Stimulated activated CD4-positive, alpha-beta T cell treated with anti-CD3 and anti-CD28 coated beads, Interleukin-4, amount 100 ng/mL, for 48 hours (primary cell): Measurements from ENCODE around the gene SLC12A7.

Experiments used
- DNase-seq, 2 donors: peaks; one replicate each; pipeline ENCODE4 v3.0.0-alpha.2; 2020; ENCODE audit warnings: low read depth in 2 of 2

SLC12A7 gene

DNA sequence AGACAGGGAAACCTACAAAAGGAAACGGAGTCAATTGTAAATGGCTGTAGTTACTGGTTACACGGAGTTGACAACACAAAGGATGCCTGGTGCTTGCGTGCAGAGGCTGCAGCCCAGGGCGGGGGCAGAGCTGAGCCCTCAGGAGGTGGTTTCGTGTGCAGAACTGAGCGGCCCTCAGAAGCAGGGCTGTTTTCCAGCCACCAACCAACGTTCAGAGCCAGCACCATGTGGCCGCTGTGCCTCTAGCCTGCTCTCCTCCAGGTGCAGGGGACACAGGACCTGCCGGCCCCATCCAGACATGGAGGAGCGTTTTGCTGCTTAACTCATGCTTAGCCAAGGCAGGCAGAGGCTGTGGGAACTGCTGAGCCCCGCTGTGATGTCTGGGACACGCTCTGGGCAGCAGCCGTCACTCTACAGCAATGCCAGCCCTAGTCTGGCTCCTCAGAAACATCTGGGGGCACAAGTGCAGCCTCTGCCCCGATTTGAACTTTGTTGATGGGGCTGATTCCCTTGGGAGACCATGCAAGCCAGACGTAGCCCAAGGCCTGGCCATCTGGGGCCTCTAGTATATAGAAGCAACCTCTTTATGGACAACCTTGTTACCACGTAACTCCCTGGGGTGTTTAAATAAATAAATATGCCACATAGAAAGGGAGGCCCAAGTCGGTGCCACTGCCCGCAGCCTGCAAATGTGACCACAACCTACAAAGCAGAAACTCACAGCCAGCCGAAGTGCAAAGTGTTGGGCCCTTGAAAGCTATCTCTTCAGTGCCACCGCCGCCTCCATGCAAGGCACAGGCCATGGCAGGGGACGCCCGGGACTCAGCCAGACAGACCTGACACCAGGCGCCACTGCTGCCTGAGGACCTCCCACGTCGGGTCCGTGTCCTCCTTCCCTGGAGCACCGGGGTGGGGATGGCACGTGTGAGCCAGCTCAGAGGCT lies 61.2 kb downstream of the SLC12A7 start:
- no peak for DNase-seq

DNA sequence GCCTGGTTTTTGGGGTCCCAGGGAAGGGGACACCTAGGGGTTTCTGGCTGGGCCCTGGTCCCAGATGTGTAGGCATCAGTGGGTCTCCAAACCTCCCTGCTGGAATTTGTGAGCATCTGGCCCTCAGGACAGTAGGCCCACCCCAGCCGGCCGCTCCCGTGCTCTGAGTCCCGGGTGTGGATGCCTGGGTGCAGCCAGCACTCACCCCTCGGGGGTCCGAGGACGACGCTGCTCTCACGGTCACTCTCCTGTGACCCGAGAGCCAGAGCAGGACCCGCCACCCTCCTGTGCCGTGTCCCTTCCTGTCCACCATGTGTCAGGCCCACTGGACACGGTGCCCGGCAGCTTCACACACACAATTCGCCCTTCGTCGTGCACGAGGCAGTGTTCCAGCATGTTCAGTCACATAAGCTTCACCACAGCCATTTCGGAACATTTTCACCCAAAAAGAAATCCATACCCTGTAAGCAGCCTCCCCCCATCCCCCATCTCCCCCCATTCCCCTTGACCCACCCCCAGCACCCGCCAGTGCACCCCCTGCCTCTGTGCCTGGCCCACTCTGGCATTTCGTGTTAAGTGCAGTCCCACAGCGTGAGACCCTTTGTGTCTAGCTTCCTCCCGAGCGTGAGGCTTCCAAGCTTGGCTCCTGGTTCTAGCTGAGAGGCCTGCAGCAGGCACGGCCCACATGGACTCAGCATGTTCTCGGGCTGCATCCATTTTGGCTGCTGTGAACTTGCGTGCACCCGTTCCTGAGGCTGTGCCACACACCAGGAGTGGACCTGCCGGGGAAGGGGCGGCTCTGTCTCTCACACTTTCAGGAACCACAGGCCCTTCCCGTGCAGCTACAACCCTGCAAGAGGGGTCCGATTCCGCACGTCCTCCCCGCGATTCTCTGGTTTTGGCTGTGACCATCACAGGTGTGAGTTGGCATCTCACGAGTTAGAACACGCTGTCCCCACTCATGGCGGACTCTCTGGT lies 62.7 kb downstream of the SLC12A7 start:
- DNase-seq: no peak

DNA sequence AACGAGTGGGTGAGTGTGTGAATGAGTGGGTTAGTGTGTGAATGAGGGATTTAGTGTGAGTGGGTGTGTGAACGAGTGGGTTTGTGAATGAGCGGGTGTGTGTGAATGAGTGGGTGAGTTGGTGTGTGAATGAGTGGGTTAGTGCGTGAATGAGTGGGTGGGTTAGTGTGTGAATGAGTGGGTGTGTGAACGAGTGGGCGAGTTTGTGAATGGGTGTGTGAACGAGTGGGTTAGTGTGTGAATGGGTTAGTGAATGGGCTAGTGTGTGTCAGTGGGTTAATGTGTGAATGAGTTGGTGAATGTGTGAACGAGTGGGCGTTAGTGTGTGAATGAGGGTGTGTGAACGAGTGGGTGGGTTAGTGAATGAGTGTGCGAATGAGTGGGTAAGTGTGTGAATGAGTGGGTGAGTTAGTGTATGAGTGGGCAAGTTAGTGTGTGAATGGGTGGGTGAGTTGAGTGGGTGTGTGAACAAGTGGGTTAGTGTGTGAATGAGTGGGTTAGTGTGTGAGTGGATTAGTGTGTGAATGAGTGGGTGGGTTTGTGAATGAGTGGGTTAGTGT lies 63.6 kb downstream of the SLC12A7 start:
- DNase-seq: no peak

DNA sequence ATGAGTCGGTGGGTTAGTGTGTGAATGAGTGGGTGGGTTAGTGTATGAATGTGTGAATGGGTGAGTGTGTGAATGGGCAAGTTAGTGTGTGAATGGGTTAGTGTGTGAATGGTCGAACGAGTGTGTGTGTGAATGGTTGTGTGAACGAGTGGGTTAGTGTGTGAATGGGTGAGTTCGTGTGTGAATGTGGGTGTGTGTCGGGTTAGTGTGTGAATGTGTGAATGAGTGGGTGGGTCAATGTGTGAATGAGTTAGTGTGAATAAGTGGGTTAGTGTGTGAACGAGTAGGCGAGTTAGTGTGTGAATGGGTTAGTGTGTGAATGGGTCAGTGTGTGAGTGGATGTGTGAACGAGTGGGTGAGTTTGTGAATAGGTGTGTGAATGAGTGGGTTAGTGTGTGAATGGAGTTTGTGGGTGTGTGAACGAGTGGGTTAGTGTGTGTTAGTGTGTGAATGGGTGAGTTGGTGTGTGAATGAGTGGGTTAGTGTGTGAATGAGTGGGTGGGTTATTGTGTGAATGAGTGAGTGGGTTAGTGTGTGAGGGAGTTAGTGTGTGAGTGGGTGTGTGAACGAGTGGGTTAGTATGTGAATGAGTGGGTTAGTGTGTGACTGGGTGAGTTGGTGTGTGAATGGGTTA lies 64.4 kb downstream of the SLC12A7 start:
- no peak for DNase-seq

DNA sequence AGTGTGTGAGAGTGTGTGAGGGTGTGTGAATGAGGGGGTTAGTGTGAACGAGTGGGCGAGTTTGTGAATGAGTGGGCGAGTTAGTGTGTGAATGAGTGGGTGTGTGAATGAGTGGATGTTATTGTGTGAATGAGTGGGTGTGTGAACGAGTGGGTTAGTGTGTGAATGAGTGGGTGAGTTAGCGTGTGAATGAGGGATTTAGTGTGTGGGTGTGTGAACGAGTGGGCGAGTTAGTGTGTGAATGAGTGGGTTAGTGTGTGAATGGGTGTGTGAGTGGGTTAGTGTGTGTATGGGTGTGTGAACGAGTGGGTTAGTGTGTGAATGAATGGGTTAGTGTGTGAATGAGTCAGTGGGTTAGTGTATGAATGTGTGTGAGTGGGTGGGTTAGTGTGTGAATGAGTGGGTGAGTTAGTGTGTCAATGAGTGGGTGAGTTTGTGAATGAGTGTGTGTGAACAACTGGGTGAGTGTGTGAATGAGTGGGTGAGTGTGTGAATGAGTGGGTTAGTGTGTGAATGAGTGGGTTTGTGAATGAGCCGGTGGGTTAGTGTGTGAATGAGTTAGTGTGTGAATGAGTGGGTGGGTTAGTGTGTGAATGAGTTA lies 65.8 kb downstream of the SLC12A7 start:
- no peak for DNase-seq

DNA sequence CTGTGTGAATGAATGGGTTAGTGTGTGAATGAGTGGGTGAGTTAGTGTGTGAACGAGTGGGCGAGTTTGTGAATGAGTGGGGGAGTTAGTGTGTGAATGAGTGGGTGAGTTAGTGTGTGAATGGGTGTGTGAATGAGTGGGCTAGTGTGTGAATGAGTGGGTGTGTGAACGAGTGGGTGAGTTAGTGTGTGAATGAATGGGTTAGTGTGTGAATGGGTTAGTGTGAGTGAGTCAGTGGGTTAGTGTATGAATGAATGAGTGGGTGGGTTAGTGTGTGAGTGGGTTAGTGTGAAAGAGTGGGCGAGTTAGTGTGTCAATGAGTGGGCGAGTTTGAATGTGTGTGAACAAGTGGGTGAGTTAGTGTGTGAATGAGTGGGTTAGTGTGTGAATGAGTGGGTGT lies 67.7 kb downstream of the SLC12A7 start:
- DNase-seq: no peak

DNA sequence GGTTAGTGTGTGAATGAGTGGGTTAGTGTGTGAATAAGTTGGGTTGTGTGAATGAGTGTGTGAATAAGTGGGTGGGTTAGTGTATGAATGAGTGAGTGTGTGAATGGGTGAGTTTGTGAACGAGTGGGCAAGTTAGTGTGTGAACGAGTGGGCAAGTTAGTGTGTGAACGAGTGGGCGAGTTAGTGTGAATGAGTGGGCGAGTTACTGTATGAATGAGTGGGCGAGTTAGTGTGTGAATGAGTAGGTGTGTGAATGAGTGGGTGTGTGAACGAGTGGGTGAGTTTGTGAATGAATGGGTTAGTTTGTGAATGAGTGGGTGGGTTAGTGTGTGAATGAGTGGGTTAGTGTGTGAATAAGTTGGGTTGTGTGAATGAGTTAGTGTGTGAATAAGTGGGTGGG lies 68.5 kb downstream of the SLC12A7 start:
- DNase-seq: no peak

DNA sequence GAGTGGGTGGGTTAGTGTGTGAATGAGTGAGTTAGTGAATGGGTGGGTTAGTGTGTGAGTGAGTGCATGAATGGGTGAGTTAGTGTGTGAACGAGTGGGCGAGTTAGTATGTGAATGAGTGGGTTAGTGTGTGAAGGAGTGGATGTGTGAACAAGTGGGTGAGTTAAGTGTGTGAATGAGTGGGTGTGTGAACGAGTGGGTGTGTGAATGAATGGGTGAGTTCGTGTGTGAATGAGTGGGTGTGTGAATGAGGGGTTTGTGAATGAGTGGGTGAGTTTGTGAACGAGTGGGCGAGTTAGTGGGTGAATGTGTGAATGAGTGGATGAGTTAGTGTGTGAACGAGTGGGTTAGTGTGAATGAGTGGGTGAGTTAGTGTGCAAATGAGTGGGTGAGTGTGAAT lies 69.2 kb downstream of the SLC12A7 start:
- no peak for DNase-seq

DNA sequence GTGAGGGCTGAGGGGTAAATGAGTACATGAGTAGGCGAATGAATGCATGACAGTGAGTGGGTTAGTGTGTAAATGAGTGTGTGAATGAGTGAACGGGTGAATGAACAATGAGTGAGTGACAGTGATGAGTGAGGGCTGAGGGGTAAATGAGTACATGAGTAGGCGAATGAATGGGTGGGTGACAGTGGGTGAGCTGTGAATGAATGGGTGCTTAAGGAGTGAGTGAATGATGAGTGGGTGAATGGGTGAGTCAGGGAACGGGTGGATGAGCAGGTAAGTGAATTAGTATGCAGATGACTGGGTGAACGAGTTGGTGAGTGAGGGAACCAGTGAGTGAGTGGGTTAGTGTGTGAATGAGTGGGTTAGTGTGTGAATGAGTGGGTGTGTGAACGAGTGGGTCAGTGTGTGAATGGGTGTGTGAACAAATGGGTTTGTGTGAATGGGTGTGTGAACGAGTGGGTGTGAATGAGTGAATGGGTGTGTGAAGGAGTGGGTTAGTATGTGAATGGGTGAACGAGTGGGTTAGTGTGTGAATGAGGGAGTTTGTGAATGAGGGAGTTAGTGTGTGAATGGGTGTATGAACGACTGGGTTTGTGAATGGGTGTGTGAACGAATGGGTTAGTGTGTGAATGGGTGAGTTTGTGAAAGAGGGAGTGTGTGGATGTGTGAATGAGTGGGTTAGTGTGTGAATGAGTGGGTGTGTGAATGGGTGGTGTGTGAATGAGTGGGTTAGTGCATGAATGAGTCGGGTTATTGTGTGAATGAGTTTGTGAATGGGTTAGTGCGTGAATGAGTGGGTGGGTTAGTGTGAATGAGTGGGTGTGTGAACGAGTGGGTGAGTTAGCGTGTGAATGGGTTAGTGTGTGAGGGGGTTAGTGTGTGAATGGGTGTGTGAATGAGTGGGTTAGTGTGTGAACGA lies 70.4 kb downstream of the SLC12A7 start:
- no peak for DNase-seq

DNA sequence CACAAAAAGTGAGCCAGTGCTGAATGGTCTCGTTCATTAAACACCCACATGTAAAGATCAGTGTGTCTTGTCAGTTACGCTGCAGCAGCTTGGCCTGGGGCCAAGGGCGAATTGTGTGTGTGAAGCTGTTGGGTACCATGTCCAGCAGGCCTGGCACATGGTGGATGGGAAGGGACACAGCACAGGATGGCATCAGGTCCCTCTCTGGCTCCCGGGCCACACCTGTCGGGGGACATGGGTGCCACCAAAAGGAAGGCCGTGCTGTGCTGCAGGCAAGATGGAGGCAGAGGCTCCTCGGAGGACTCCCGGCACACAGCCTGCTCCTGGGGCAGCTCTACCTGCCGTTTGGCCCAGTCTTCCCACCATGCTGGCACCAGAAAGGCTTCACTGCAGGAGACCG lies 71.3 kb downstream of the SLC12A7 start:
- no peak for DNase-seq

DNA sequence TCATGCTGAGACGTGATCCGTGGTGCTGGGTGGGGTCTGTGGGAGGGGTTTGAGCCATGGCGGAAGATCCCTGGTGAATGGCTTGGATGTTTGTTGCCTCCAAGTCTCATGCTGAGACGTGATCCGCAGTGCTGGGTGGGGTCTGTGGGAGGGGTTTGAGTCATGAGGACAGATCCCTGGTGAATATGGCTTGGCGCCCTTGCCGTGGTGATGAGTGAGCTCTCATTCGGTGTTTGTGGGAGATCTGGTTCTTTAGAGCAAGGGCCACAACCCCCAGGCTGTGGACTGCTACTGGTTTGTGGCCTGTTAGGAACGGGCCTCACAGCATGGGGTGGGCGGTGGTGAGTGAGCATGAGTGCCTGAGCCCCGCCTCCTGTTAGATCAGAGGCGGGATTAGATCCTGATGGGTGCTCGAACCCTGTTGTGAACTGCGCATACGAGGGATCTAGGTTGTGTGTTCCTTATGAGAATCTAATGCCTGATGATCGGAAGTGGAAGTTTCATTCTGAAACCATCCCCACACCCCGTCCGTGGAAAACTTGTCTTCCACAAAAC lies 72.1 kb downstream of the SLC12A7 start:
- DNase-seq: no peak

DNA sequence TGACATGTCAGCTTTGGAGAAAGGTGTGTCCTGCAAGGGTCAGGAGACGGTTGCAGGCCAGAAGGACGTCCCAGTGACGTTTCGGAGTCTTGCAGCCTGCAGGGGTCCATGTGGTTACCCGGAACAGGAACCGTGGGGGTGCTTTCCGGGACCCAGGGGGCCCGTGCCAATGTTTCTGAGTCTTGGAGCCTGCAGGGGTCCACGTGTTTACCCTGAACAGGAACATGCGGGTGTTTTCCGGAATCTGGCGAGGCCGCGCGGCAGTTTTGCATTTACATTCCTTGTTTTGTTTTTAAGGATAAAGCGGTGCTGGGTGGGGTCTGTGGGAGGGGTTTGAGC lies 72.7 kb downstream of the SLC12A7 start:
- no peak for DNase-seq

DNA sequence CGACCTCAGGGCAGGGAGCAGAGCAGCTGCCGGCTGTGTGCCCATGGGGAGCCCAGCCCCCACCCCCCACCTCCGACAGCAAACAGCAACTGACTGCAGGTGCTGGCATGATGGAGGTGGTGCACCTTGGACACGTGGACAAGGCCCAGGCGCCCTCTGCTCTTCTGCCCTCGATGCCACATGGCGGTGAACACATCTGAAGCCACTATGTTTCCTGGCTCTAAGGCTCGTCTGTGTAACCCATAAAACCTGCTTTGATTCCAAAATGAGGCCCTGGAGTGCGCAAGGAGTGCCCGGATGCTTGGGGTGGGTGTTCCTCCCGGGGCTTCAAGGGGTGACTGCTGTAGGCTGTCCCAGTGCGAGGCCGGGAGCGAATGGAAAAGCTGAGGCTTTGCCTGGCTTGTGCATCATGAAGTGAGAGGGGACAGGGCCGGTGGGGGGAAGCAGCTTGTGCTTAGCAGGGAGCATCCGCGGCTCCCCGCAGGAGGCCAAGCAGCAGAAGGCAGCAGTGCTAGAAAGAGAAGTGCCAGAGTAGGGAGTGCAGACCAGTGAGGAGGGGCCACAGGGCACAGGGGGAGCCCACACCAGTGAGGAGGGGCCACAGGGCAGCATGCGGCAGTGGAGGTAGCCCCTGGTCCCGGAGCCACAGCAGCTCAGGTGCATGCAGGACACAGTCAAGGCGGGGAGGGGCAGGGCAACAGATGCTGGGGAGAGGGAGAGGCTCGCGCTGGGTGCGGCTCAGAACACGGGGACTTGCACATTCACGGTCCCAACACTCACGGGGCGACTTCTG lies 73.2 kb downstream of the SLC12A7 start:
- DNase-seq: no peak

DNA sequence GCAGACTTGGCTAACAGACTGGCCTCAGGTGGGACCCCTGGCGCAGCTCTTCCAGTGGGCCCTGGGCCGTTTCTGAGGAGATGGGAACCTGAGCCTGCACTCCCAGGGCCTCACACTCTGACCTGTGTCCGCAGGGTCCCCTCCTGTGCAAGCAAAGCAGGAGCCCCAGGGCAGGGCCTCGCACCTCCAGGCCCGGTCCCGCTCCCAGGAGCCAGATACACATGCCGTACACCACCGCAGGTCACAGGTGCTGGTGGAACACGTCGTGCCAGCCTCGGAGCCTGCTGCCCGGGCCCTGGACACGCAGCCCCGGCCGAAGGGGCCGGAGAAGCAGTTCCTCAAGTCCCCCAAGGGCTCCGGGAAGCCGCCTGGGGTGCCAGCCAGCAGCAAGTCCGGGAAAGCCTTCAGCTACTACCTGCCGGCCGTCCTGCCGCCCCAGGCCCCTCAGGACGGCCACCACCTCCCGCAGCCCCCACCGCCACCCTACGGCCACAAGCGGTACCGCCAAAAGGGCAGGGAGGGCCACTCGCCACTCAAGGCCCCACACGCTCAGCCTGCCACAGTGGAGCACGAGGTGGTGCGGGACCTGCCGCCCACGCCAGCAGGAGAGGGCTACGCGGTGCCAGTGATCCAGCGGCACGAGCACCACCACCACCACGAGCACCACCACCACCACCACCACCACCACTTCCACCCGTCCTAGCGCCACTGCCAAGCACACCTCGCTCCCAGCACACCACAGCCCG lies 74.0 kb downstream of the SLC12A7 start:
- DNase-seq: no peak

DNA sequence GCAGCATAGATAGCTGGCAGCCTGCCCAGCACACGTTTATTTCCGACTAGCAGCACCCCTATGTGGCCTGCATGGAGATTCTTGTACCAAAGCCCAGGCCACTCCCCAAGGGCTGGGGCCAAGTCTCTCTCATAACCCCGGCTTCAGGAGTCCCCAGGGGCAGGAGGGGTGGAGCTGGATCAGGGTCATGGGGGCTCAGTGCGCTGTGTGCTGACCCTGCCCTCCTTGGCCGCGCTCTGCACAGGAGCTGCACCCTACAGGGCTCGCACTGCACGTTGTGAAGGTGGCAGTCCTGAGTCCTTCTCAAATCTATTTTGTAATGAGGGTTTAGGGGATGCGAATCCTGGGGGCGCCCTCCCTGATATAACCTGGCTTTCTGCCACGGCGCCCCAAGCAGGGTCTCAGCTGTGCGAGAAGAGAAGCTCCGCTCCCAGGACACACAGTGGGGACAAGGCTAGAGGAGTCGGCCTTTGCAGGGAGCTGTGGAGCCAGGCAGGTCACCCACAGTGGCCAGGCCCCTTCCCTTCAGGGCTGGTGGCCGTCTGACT lies 74.7 kb downstream of the SLC12A7 start:
- no peak for DNase-seq

DNA sequence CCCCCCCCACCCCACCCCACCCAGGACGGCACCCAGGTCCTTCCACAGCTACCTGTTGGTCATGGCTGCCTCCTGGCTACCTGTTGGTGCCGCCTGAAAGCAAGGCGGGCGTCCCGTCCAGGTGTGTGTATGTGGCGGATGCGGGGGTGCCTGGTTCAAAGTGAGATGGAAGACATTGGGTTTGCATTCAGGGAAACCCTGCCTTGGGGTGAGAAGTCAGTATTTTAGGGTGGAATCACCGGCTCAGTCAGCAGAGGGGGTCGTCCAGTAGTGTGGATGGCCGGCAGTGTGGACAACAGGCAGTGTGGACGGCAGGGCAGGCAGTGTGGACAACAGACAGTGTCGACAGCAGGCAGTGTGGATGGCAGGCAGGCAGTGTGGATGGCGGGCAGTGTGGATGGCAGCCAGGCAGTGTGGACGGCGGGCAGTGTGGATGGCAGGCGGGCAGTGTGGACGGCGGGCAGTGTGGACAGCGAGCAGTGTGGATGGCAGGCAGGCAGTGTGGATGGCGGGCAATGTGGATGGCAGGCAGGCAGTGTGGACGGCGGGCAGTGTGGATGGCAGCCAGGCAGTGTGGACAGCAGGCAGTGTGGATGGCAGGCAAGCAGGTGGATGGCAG lies 75.2 kb downstream of the SLC12A7 start:
- DNase-seq: no peak
